RKO (cell line): ENCODE data around the gene TRABD2B.

ENCODE experiments used
- DNase-seq: peaks from one replicate; pipeline ENCODE4 v3.0.0-alpha.2; 2016; ENCODE audit warnings: low spot score

Gene TRABD2B

DNA sequence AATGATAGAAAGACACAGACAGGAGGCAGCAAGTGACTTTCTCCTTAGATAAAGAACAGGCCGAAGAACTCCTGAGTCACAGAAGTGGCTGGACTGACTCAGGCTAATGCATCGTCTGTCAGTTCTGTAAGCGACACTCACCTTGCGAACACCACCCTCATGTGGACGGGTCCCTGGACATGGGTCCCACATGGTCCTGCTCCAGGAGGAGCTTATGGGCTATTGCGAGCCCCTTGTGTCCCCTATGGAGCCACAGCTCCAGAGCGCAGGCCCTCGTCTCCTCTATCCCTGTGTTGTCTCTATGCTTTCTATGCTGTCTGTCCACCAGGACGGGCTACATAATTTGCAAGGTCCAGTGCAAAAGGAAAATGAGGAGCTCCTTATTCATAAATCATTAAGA, 85.8 kb downstream of the TRABD2B start:
- no peak for DNase-seq

DNA sequence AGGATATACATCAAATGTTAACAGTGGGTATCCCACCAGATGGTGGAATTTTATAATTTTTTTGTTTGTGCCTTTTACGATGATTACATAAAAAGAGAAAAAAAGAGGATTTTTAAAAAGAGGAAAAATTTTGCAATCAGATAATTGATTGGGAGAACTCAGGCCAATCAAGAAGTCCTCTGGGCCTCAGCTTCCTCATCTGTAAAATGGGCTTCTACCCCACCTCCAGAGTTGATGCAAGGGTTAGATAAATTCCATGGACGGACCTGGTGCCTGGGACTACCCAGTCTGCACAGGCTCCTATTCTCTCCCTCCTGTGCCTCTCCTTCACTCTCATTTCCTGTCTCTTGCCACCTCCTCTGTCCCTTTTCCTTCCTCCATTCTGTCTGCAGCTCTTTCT, 88.9 kb downstream of the TRABD2B start:
- no peak for DNase-seq

DNA sequence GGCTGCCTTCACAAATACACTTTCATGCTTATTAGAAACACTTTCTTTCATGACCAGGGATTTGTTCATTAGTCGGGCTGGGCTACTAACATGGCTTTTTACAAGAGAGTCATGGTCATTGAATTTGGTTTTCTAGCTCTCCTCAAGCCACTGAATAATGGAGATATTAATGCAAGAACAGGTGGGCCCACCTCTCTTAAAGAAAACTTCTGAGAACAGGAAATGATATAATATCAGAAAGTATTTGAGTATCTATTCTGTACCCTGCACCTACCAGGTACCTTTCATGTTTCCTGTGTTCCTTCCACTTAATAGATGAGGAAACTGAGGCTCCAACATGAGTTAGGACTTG, 90.0 kb downstream of the TRABD2B start:
- no peak for DNase-seq

DNA sequence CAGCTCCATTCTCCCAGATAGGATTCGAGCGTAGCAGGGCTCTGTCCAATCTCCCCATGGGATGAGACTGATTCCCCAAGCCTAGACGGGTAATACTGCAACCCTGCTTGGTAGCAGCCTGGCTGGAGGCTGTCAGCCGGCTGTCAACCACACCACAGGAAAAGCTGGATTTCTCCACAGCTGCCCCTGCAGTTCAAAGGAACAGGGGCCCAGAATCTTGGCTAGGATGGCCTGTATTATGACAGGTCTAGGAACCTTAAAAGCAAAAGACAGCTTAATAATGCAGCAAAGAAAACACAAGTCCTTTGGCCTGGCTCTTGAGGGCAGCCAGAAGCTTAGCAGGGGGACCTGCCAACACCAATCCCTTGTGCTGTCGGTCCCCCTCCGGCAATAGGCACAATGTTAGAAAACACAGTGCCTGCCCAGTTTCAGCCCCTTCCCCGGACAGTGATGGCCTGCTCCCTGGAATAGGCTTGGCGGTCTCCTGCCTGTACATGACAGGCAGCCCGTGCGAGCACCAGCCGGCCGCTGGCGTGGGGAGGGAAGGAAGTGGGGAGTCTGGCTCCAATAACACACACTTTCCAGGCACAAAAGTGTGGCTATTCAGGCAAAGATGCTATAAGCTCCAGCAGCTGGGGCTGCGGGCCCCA, 90.5 kb downstream of the TRABD2B start:
- no peak for DNase-seq

DNA sequence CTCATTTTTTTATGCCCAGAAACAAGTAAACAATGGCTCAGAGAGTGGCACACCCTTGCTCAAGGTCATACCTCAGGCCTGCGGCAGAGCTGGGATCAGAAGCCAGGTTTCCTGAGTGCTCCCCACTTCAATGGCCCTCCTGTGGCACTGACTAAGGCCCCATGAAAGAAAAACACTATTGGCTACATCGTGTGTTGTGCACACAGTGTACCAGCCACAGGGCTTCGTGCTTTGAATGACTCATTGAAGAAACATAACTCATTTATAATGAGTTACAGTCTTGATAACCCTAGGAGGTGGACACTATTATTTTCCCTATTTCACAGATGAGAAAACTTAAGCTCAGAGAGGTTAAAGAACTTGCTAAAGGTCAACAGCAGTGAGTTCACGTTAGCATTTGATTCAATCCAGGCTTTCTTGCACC, 91.2 kb downstream of the TRABD2B start:
- peak; percentile 15 for DNase-seq

DNA sequence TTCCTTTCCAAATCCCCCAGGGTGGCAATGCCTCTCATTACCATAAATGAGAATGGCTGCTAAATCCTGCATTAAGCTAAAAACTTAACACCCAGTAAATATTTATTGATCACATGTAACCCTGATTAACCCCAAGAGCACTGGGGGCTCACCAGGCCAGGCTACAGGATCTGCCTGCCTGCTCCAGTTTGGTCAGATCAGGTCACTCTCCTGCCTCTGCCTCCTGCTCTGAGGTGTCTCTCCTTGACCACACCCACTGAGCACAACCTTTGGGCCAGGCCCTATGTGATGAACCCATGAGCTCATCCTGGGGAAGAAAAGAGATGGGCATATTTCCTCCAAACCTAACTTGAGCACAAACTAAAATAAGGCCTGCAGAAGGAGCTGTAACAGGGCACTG, 93.5 kb downstream of the TRABD2B start:
- no peak for DNase-seq

DNA sequence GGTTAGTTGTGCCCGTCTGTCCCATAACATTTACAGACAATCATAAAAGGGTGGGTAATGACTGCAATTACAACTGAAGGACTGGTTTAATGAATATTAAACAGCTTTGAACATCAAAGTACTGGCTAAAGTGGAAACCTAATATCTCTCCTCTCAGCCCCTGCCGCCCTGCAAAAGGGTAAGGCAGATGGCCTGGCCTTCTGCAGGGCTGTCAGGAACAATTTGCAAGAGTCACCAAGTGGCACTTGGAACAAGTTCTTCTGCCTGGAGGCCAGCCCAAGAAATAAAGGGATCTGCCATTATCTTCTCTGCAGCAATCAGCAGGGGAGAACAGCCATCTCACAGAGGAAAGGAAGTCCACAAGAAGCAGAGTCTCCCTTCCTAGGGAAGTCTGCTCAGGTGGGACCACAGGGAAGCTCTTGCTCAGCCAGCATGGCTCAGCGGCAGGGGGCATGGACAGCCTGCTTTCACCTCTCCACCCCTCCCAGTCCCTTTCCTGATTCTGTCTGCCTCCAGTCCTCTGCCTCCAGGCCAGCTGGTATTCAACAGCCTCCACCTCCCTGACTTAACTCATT, 96.1 kb downstream of the TRABD2B start:
- DNase-seq, result no peak

DNA sequence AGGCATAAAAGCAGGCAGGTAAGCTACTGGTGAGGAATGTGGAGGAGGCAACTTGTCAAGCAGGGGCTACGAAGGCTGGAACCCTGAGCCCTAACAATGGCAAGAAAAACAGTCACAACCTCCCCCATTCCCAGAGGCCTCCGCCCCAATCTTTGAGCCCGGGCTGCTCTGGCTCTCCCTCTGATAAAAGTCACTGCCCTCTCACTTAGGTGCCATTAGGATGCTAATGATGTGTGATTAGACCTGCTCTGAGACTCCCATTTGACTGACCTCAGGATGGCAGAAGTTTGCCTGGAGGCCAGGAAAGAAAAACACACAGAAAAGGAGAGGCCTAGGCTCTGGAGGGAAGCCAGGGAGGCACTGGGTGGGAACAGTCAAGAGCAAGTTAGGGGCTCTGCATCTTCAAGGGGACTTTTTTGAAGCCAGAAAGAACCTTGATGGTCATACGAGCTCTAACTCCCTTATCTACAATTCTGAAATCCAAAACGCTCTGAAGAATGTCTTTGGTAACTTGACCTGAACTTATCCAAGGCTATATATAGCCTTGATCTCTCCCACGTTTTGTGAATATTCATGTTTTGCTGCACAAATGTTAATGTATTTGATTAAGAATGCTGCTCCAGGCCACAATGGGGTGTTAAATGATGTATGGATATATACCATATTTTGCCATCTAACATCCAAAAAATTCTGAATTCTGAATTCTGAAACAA, 98.9 kb downstream of the TRABD2B start:
- DNase-seq, result no peak

DNA sequence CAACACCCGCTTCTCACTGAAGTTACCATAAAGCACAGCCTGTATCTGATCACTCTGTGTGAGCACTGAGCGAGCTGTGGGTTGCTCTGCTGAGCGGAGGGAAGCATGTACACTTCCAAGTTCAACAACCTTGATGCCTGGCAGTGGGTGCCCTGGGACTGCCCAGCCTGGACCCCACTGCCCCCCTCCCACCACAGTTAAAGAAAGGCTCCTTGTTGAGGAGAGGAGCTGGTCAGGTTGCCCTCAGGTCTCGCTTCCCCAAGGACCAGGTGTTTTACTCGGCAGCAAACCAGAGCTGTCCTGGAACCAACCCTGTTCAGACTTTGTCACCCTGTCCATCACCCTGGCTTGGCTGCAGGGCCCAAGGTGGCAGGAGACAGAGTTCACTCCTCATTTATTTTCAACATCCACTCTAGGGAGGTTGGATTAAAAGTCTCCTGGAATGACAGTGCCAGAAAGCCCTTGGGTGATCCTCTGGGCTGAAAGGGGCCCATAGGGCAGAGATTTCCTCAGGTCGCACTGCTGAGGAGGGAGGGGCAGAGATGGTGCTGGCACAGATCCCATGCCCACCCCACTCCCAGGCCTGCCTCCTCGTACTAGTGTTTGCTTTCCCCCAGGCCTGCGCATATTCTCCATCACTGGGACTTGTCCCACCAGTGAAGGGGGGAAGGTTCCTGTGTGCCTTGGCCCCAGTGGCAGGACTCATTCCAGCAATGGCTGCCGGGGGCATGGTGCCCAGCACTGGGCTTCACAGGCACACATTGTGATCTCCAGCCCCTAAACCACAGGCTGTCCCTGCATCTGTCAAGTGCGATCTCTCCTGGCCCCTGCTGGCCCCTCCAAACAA, 101.7 kb downstream of the TRABD2B start:
- no peak for DNase-seq

DNA sequence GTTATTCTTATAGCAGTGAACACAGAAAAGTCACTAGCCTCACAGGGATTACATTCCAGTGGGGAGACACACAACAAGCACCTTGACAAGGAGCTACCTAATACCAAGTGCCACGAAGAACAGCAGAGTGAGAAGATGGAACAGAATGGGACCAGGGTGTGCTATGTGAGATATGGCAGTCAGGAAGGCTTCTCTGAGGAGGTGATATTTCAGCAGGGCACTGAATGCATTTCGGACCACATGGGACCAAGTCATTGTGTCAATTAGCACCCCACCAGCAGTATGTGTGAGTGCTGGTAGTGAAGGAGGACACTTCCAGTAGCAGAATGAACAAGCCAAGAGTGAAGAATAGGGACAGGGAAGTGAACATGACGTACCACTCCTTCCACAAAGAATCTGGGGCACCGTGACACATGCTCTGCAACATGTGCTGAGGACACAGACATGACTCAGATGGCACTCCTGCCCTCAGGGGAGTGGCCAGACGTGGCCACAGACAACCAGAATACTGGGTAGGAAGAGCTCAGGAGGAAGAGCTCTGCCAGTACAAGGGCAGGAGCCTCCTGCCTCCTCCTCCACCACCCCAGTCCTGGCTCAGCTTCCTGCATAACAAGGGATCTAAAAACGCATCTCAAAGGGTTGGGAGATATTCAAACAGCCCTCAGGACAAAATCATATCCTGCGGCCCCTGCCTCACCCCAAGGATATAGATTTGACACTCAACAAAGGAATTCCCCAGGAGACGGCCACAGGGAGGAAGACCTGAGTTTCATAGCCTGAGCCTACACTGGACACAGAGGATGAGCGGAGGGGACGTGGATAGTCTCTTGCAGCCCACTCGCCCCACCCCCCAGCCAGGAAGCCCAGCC, 102.5 kb downstream of the TRABD2B start:
- peak; percentile 38 for DNase-seq

DNA sequence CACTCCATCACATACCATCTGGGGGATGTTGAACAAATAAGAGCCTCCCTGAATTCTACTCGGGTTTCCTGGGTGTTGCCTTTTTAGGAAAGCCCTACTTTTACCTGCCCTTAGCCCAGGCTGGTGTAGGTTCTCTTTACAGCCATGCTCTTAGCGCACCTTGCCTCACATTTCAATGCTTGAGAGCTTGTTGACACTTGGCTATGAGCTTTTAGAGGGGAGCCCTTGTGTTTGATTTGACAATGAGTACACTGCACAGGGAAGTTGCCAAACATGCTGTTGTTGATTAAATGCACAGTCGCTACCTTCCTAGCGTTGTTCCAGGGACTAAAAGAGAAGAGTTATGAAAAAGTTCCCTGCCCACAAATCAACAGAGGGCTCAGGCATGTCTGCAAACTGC, 103.8 kb downstream of the TRABD2B start:
- no peak for DNase-seq

DNA sequence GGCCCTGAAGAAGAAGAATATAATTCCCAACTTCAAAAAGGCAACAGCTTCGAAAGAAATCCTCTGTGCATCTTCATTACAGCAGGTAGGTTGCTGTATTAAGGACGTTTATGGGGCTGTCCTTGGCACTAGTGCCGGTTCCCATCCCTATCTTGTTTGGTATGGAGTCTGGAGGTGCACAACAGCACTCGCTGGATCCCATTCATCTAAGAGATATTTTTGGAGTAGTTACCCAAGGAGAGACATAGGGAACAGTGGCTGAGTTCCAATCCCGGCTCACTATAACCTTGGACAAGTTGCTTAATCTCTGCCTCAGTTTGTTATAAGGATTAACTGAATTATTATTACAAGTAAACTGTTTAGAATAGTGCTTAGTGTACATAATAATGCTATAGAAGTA, 106.4 kb downstream of the TRABD2B start:
- no peak for DNase-seq

DNA sequence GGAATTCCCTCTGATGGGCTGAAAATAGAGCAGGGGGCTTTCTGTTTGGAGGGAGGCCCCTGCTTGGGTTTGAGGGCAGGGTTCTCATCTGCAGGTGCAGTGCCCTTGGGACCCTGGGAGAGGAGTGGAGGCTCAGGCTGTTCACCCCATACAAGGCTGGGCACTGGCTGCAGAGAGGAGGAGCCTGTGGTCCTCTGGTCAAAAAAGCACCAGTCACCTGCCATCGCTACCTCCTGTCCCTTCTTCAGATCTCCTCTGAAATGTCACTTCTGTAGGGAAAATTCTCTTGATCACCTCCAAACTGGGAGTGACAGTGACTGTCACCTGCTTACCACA, 108.9 kb downstream of the TRABD2B start:
- no peak for DNase-seq

DNA sequence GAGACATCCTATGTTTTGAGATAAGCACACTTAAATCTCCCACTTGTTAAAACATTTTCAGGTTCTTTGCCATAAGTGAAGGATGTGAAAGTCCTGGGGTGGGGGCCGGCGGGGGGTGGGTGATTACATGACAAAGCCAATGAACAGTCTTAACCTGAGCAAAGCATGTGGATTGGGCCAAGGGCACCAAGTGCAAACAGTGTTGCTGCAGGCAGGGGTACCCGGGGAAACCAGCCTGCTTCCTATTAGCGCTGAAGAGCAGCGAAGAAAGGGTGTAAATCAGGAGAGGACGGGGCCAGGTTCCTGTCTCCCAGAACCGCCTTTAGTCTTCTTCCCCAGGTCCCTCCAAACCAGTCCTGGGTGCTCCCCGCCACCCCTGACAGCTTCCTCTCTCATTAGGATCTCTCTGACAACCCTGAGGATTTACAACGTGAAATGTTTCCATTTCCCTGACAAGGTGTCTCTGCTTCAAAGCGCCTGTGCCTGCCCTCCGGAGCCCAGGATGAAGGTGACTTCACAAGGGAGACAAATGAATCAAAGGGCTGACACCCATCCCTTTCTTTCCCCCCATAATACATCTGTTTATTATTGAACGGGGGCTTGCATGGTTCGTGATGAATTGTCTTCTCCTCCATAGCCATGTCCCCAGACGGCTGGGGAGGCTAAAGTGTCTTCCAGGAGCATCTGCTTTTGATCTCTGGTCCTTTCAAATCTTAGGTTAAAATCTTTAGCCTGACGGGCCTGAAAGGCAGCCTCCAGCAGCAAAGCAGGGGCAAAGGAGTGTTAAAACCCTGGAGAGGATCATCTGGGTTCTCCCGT, 109.5 kb downstream of the TRABD2B start:
- no peak for DNase-seq

DNA sequence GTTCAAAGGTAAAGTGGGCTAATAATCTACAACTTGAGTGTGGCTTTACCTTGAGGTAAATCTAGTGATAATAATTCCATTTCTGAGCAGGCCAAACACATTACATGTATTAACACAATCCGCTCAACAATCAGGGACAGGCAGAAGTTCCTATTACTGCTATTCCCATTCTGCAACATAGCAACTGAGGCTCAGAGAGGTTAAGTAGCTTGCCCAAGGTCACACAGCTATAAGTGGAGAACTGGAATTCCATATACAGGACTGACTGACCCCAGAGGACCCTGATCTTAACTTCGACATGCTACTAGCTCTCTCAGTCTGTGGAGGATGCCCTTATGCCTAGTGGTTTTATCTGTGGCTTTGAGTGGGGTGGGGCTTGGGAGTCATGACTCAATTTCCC, 110.1 kb downstream of the TRABD2B start:
- no peak for DNase-seq

DNA sequence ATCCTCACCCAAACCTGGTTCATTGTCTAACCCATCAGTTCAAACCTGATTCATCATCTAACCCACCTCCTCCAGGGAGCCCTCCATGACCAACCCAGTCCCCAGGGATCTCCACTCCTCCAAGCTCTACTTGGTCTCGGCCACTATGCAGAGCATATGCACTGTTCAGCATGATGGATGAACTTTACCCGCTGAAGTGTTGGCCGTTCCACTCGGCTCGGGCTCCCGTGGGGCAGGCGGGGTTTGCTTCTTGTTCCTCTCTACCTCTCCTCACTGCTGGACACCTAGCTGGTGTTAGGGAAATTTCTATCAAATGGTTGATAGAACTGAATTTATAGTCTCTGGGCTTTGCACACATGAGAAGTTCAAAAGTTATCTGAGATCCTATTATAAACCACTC, 111.0 kb downstream of the TRABD2B start:
- no peak for DNase-seq

DNA sequence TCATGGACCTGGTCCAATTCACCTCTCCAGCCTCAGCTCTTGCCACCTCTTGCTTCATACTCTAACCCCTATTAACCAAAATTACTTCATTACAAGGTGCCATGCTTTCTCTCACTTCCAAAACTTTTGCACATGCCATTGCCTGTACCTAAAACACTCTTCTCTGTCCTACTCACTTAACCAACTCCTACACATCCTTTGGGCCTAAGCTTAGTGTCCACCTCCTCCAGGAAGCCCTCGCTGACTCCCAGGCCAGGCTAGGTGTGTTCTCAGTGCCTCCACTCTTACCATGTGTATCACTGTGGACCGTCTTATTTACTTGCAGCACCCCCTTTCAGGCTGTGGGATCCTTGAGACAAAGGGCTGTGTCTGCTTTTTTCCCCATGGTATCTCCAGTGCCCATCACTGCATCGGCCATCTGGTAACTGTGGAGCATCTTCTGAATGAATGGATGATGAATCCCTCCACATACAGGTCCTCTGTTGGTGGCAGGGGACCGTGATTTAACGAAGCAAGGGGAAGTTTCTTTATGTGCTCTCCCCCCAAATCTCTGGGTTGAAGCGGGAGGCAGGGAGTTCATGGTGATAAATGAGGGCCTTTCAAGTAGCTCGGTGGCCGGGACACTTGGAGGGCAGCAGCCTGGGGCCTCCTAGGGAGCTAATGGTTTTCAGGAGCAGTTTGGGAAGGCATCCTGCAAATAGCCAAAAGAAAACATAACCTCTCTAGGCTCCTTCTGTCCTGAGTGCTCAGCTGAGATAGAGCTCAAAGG, 111.9 kb downstream of the TRABD2B start:
- no peak for DNase-seq

DNA sequence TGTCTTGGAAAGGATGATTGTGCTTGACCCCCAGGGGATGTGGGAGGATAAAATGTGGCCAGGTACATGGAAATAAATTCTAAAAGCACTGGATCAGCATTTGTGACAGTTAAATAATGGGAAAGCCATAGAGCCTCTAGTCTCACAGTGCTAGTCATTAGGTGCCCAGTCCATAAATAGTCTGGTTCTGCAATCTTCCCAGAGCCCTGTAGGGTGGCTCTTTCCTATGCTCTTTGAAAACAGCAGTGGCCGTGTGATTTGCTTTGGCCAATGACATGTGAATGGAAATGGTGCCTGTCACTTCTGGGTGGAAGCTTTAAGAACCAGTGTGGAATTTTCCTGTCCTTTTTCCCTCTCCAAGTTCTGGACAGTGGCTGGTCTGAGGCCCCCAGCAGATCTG, 113.2 kb downstream of the TRABD2B start:
- no peak for DNase-seq

DNA sequence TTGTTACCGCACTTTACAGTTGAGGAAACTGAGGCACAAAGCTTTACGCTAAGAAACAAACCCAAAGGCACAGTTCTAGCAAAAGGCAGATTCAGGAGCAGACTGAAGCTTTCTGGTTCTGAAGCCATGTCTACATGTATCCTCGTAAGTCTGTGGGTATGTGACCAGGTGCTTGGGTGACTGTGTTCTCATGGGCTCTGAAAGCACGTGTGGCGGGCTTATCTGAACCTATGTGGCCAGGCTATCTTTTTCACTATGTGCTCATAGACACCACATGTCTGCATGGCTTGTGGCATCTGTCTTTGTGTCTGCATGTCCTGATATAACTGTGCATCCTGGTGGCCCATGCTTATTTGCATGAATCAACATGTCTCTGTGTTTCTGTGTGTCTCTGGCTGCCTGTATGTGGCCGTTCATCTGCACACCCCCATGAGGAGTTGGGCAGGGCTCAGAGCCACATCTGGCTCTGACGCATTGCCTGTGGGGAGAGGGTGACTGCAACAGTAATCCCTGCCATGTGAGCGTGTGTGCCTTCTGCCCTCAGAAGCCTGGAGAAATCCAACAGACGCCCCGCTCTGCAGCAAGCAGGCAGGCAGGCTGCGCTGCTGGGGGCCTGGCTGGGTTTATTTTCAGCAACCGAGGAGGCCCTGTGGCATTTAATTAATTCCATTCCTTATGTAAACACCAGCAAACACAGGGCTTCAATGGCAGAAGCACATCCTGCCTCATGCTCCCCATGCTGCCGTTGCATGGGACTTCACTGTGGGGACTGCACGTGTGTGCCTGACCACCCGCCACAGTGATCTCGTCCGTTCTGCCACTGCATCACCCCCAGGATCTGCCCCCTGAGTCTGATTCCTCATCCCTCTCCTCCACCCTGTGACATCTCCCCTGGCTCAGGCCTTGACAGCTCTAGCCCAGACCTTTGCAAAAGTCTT, 115.4 kb downstream of the TRABD2B start:
- no peak for DNase-seq
